Omental fat pad (tissue), 4 donors: ENCODE measurements around the gene CHL1. TPM values are rescaled to one million over a fixed set of nuclear protein-coding genes. Genes with fewer than 3 reads are reported as not detected.

Experiments
- ATAC-seq: fragments of 150-250 bp; one replicate; pipeline ENCODE4 v1.9.1; 2016; ENCODE audit warnings: mild to moderate bottlenecking, moderate library complexity; ENCODE audit not compliant: low FRiP score
- DNase-seq: peaks from one replicate; pipeline ENCODE4 v3.0.0-alpha.2; 2019; ENCODE audit warnings: low spot score
- CTCF ChIP-seq, 3 donors: fragments of 450-650 bp; IDR thresholded peaks; one replicate each; pipeline ENCODE4 v1.5.1; 2016 to 2017; ENCODE audit warnings: antibody characterized with exemption in 3 of 3, mild to moderate bottlenecking in 3 of 3, moderate library complexity in 2 of 3
- total RNA-seq, 4 donors: library from RNA; depleted of rRNA; stranded (reverse); fragments of >200 nt; gene quantifications; one replicate each; pipeline ENCODE4 v1.1.0, GENCODE V29; 2016

The CHL1 gene
- total RNA-seq, 4 donors from 2014 or later, result 18.7 to 64.2 (median 42.1) TPM

GRCh38 chr3:427128-427527 lies 230.6 kb downstream of the CHL1 start:
- TF ChIP-seq CTCF (IDR thresholded peaks at IDR 0.05), result no peak
- DNase-seq (no peak), ATAC-seq (no peak)

DNA sequence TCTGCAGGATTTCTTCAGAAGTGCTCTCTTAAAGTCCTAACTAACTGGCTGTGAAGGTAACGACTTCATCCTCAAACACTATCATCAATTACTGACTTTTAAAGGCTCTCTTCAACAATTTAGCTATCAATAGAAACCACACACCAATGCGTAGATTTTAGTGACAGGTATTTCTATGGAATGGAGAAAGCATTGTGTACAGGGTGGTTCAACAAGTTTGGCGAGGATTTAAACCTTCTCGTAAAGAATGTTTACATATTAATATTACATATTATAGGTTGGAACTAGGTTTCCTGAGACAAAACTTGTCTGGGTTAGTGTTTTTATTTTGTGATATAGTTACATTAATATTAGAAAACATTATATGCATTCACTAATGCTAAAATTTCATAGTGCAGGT lies 233.6 kb downstream of the CHL1 start:
- ATAC-seq, result no peak
- no peak for TF ChIP-seq CTCF (IDR thresholded peaks at IDR 0.05)
- DNase-seq, result no peak

DNA sequence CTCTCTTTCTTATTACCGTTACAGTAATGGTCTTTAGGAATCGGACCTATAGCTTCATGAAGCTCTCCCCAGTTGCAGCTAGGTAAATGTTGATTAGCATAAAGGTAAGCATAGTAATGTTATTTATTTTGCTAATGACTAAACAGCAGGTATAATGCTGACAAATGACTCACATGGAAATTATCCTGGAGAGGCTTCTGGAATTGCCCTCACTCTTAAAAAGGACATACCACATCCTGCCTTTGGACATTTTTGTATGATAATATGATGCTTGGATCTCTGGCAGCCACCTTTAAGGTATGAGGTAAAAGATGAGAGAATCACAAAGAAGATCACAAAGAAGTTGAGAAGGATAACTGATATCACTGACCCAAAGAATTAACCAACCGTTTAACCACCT lies 238.6 kb downstream of the CHL1 start:
- no peak for DNase-seq
- TF ChIP-seq CTCF (IDR thresholded peaks at IDR 0.05), result no peak
- ATAC-seq, result no peak

- ATAC-seq, result no peak
- no peak for DNase-seq
These were observed 239.5 kb downstream of the CHL1 start for GRCh38 chr3:436053-436452.

GRCh38 chr3:440826-441225 lies 244.3 kb downstream of the CHL1 start:
- DNase-seq, result no peak
- no peak for TF ChIP-seq CTCF (IDR thresholded peaks at IDR 0.05)

More at GRCh38 chr3:436053-436452, 239.5 kb downstream of the CHL1 start:
- no peak for TF ChIP-seq CTCF (IDR thresholded peaks at IDR 0.05)

DNA sequence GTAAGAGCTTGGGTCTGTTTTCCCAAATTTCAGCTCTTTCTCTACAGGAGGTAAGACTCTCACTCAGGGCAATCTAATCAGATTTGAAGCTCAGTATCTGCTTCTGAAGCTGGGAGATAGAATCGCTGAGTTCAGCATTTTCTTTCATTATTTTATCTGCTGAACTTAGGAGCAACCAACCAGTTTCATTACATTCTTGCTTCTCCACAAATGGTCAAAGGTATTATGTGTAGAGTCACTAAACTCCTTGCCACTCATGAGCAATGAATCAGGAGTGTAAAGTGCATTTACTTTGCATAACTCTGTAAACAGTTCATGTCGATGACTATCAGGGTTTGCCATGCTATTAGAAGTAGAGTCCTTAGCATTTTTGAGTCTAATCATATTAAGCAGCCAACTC lies 249.4 kb downstream of the CHL1 start:
- no peak for TF ChIP-seq CTCF (IDR thresholded peaks at IDR 0.05)
- no peak for ATAC-seq
- no peak for DNase-seq

More at GRCh38 chr3:440826-441225, 244.3 kb downstream of the CHL1 start:
- ATAC-seq, result no peak

- no peak for ATAC-seq
- TF ChIP-seq CTCF (IDR thresholded peaks at IDR 0.05), result no peak
- DNase-seq, result no peak
These were observed 251.1 kb downstream of the CHL1 start for GRCh38 chr3:447671-448070.
